Muscle of leg (tissue), 11 donors: ENCODE measurements around the gene MRPS25. TPM values are rescaled to one million over a fixed set of nuclear protein-coding genes. Genes with fewer than 3 reads are reported as not detected.

ENCODE experiments used
- DNase-seq: peaks from one replicate; pipeline ENCODE4 v3.0.0; 2013
- H3K27ac ChIP-seq: one replicate; pipeline ENCODE4 v1.5.1; 2013; ENCODE audit warnings: mild to moderate bottlenecking, low read length, control low read depth
- H3K27me3 ChIP-seq: one replicate; pipeline ENCODE4 v1.6.1; 2013; ENCODE audit warnings: low read length; ENCODE audit not compliant: control insufficient read depth, insufficient read depth
- H3K36me3 ChIP-seq: one replicate; pipeline ENCODE4 v1.6.1; 2013; ENCODE audit warnings: low read length; ENCODE audit not compliant: control insufficient read depth, insufficient read depth
- H3K4me1 ChIP-seq: one replicate; pipeline ENCODE4 v1.6.1; 2013; ENCODE audit warnings: low read length; ENCODE audit not compliant: control insufficient read depth, insufficient read depth
- H3K4me3 ChIP-seq: one replicate; pipeline ENCODE4 v1.5.1; 2013; ENCODE audit warnings: low read length, control low read depth
- H3K9me3 ChIP-seq: replicated peaks from 2 replicates; pipeline ENCODE4 v1.6.1; 2013; ENCODE audit warnings: low read depth, low read length; ENCODE audit not compliant: control insufficient read depth
- WGBS: methylation state at CpG from one replicate; pipeline ENCODE4 v1.1.5; 2013; ENCODE audit warnings: missing lambda C conversion rate; ENCODE audit not compliant: insufficient coverage; 5-methylcytosine and 5-hydroxymethylcytosine counted together
- polyA plus RNA-seq, 8 donors: library from polyadenylated mRNA; unstranded; fragments of 120-200 nt; gene quantifications; one replicate each; pipeline versions ENCODE4 v1.2.1 to v1.2.3, GENCODE V29; 2013; ENCODE audit warnings: inconsistent platforms in 1 of 8, low replicate concordance in 1 of 8; ENCODE audit not compliant: insufficient read length in 8 of 8, insufficient read depth in 1 of 8
- total RNA-seq: library from RNA; stranded (reverse); fragments of 120-200 nt; gene quantifications from one replicate; pipeline ENCODE4 v1.2.4, GENCODE V29; 2013

MRPS25 gene
- total and polyA plus RNA-seq, 9 donors, result 30.2 to 64.5 (median 44.7) TPM

- H3K27me3 ChIP-seq, result no peaks in the 10 kb centered on the region
- no peak overlapping the region for H3K4me3 ChIP-seq
- no peak for DNase-seq
- no peak overlapping the region for H3K27ac ChIP-seq
- no peaks in the 10 kb centered on the region for H3K9me3 ChIP-seq
- peaks cover 70% of the 10 kb centered on the region for H3K36me3 ChIP-seq
- WGBS, result no CpG with 5 or more reads among the region's 2 CpGs
- H3K4me1 ChIP-seq, result no peaks in the 10 kb centered on the region
Measured at GRCh38 chr3:15086699-15087098, 21.6 kb upstream of the MRPS25 start.

GRCh38 chr3:15086263-15086662 lies 21.1 kb upstream of the MRPS25 start:
- Histone ChIP-seq H3K27me3 (no peaks in the 10 kb centered on the region), H3K27ac (no peak overlapping the region), H3K36me3 (peaks cover 70% of the 10 kb centered on the region), H3K4me3 (no peak overlapping the region), H3K4me1 (no peaks in the 10 kb centered on the region), H3K9me3 (no peaks in the 10 kb centered on the region)
- no peak for DNase-seq
- WGBS, result no CpG with 5 or more reads among the region's 2 CpGs

- H3K27me3 ChIP-seq, result no peaks in the 10 kb centered on the region
- no peak overlapping the region for H3K27ac ChIP-seq
- no peak overlapping the region for H3K4me3 ChIP-seq
- no peaks in the 10 kb centered on the region for H3K9me3 ChIP-seq
- H3K4me1 ChIP-seq, result no peaks in the 10 kb centered on the region
- H3K36me3 ChIP-seq, result peaks cover 77% of the 10 kb centered on the region
- 100% methylated on average over 1 of the region's 1 CpG for WGBS
- DNase-seq, result no peak
Measured at GRCh38 chr3:15083252-15083651, 18.1 kb upstream of the MRPS25 start.

GRCh38 chr3:15081960-15082664 lies 17.0 kb upstream of the MRPS25 start:
- DNase-seq, result no peak
- no peak overlapping the region for H3K27ac ChIP-seq
- H3K4me1 ChIP-seq, result no peaks in the 10 kb centered on the region
- H3K36me3 ChIP-seq, result peaks cover 82% of the 10 kb centered on the region
- no peaks in the 10 kb centered on the region for H3K27me3 ChIP-seq
- no peak overlapping the region for H3K4me3 ChIP-seq
- WGBS, result 93% methylated on average over 7 of the region's 13 CpGs
- H3K9me3 ChIP-seq, result no peaks in the 10 kb centered on the region

GRCh38 chr3:15079091-15079490 lies 14.0 kb upstream of the MRPS25 start:
- H3K27ac ChIP-seq, result no peak overlapping the region
- no peaks in the 10 kb centered on the region for H3K27me3 ChIP-seq
- H3K36me3 ChIP-seq, result peaks cover 90% of the 10 kb centered on the region
- no peak for DNase-seq
- WGBS, result 60% methylated on average over 1 of the region's 3 CpGs
- no peaks in the 10 kb centered on the region for H3K4me1 ChIP-seq
- H3K9me3 ChIP-seq, result no peaks in the 10 kb centered on the region
- H3K4me3 ChIP-seq, result no peak overlapping the region

- Histone ChIP-seq H3K4me3 (no peak overlapping the region), H3K4me1 (no peaks in the 10 kb centered on the region), H3K36me3 (peaks cover 75% of the 10 kb centered on the region), H3K27me3 (no peaks in the 10 kb centered on the region), H3K27ac (no peak overlapping the region), H3K9me3 (no peaks in the 10 kb centered on the region)
- WGBS, result 92% methylated on average over 12 of the region's 19 CpGs
- no peak for DNase-seq
Measured at GRCh38 chr3:15074500-15074899, 9.4 kb upstream of the MRPS25 start.

- WGBS, result 100% methylated on average over 1 of the region's 2 CpGs
- DNase-seq, result no peak
- Histone ChIP-seq H3K4me3 (no peak overlapping the region), H3K27me3 (no peaks in the 10 kb centered on the region), H3K27ac (no peak overlapping the region), H3K9me3 (no peaks in the 10 kb centered on the region), H3K36me3 (peaks cover 52% of the 10 kb centered on the region), H3K4me1 (no peaks in the 10 kb centered on the region)
Measured at GRCh38 chr3:15071699-15072098, 6.6 kb upstream of the MRPS25 start.

GRCh38 chr3:15069441-15069840 lies 4.3 kb upstream of the MRPS25 start:
- DNase-seq, result no peak
- Histone ChIP-seq H3K4me3 (no peak overlapping the region), H3K36me3 (peaks cover 31% of the 10 kb centered on the region), H3K9me3 (no peaks in the 10 kb centered on the region), H3K27ac (no peak overlapping the region), H3K27me3 (no peaks in the 10 kb centered on the region), H3K4me1 (no peaks in the 10 kb centered on the region)
- no CpG with 5 or more reads among the region's 1 CpG for WGBS

- DNase-seq, result no peak
- Histone ChIP-seq H3K27ac (no peak overlapping the region), H3K4me1 (peaks cover 13% of the 10 kb centered on the region), H3K36me3 (peaks cover 9% of the 10 kb centered on the region), H3K4me3 (no peak overlapping the region), H3K9me3 (no peaks in the 10 kb centered on the region), H3K27me3 (no peaks in the 10 kb centered on the region)
- no CpG with 5 or more reads among the region's 3 CpGs for WGBS
Measured at GRCh38 chr3:15066467-15066866, 1.4 kb upstream of the MRPS25 start.

- WGBS, result 56% methylated on average over 9 of the region's 16 CpGs
- H3K27ac ChIP-seq, result no peak overlapping the region
Measured at GRCh38 chr3:15065550-15066007, 464 bp upstream of the MRPS25 start.

More at GRCh38 chr3:15065550-15066007, 464 bp upstream of the MRPS25 start:
- no peak for DNase-seq
- H3K4me1 ChIP-seq, result peaks cover 13% of the 10 kb centered on the region
- no peaks in the 10 kb centered on the region for H3K27me3 ChIP-seq
- no peaks in the 10 kb centered on the region for H3K9me3 ChIP-seq
- peak overlapping the region; percentile 100 for H3K4me3 ChIP-seq
- H3K36me3 ChIP-seq, result peaks cover 6% of the 10 kb centered on the region
